Measurements from ENCODE around the gene PRKCE. TPM values are rescaled to one million over a fixed set of nuclear protein-coding genes. Genes with fewer than 3 reads are reported as not detected.

PRKCE gene
- total and polyA plus RNA-seq, 2 experiments from 2014 or later: 13.2 to 19.2 TPM

GRCh38 chr2:45860136-45861121 is 209.0 kb downstream of the PRKCE start:
- Histone ChIP-seq H3K27me3 (no peaks in the 10 kb centered on the region), H3K9me3 (ENCODE audit: low read depth) (no peaks in the 10 kb centered on the region), H3K4me1 (ENCODE audit: low read depth) (peaks cover 17% of the 10 kb centered on the region), H3K4me3 (no peak overlapping the region), H3K27ac (peak overlapping the region; percentile 64), H3K36me3 (no peaks in the 10 kb centered on the region)
- DNase-seq (ENCODE audit: low read depth in 1 of 2, low spot score in 1 of 2): peak; percentile 68 to 78
- peak; percentile 21 for TF ChIP-seq CTCF (IDR thresholded peaks at IDR 0.05; ENCODE audit: low read depth, low read length)

GRCh38 chr2:45862843-45863242 is 211.4 kb downstream of the PRKCE start:
- H3K27me3 ChIP-seq: no peaks in the 10 kb centered on the region
- H3K36me3 ChIP-seq: no peaks in the 10 kb centered on the region
- H3K27ac ChIP-seq: no peak overlapping the region
- H3K9me3 ChIP-seq (ENCODE audit: low read depth): no peaks in the 10 kb centered on the region
- no peak overlapping the region for H3K4me3 ChIP-seq
- peaks cover 17% of the 10 kb centered on the region for H3K4me1 ChIP-seq (ENCODE audit: low read depth)
- TF ChIP-seq CTCF (IDR thresholded peaks at IDR 0.05; ENCODE audit: low read depth, low read length): no peak
- no peak for DNase-seq (ENCODE audit: low read depth in 1 of 2, low spot score in 1 of 2)

DNA sequence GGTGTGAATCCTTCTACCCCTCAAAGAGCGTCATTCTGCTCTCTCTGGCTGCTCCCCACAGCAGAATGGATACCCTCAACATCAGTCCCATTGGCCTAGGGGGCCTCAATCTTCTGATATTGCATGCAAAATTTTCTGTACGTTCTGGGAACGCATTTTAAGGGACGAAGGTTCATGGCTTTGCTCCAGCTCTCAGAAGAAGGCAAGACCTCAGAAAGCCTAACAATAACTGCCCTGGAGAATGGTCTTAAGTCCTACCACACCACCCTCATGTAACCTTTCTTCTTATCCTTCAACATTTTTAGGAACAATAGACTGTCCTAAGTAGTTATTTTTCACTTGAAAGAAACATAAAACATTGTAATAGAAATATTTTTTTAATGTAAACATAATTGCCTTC is 212.6 kb downstream of the PRKCE start:
- Histone ChIP-seq H3K27ac (no peak overlapping the region), H3K27me3 (no peaks in the 10 kb centered on the region), H3K36me3 (no peaks in the 10 kb centered on the region), H3K4me3 (no peak overlapping the region), H3K4me1 (ENCODE audit: low read depth) (peaks cover 17% of the 10 kb centered on the region), H3K9me3 (ENCODE audit: low read depth) (no peaks in the 10 kb centered on the region)
- no peak for TF ChIP-seq CTCF (IDR thresholded peaks at IDR 0.05; ENCODE audit: low read depth, low read length)
- DNase-seq (ENCODE audit: low read depth in 1 of 2, low spot score in 1 of 2): no peak

- no peaks in the 10 kb centered on the region for H3K9me3 ChIP-seq (ENCODE audit: low read depth)
- DNase-seq (ENCODE audit: low read depth in 1 of 2, low spot score in 1 of 2): no peak
- no peaks in the 10 kb centered on the region for H3K36me3 ChIP-seq
- no peak overlapping the region for H3K4me3 ChIP-seq
- no peak for TF ChIP-seq CTCF (IDR thresholded peaks at IDR 0.05; ENCODE audit: low read depth, low read length)
- H3K27ac ChIP-seq: no peak overlapping the region
- peaks cover 18% of the 10 kb centered on the region for H3K4me1 ChIP-seq (ENCODE audit: low read depth)
- no peaks in the 10 kb centered on the region for H3K27me3 ChIP-seq
Measured at GRCh38 chr2:45867349-45867748, 215.9 kb downstream of the PRKCE start.

- H3K27me3 ChIP-seq: no peaks in the 10 kb centered on the region
- peaks cover 22% of the 10 kb centered on the region for H3K4me1 ChIP-seq (ENCODE audit: low read depth)
- H3K4me3 ChIP-seq: no peak overlapping the region
- no peaks in the 10 kb centered on the region for H3K36me3 ChIP-seq
- H3K27ac ChIP-seq: no peak overlapping the region
- TF ChIP-seq CTCF (IDR thresholded peaks at IDR 0.05; ENCODE audit: low read depth, low read length): no peak
- H3K9me3 ChIP-seq (ENCODE audit: low read depth): no peaks in the 10 kb centered on the region
- no peak for DNase-seq (ENCODE audit: low read depth in 1 of 2, low spot score in 1 of 2)
Measured at GRCh38 chr2:45867800-45868199, 216.3 kb downstream of the PRKCE start.
